ENCODE measurements around the gene C1orf159.
"Not testable (repeated sequence)": the region's sequence is repeated elsewhere in the genome, so short reads cannot be mapped to it uniquely, and the experiment has no call there.

C1orf159 gene

GRCh38 chr1:1115786-1116700, at the start of gene C1orf159:
Gene C1orf159, minus strand, starts transcription at chr1:1116089. Its CDS starts 24,546 bp downstream, at chr1:1091543.
- DNase-seq, result peak; percentile 99

DNA sequence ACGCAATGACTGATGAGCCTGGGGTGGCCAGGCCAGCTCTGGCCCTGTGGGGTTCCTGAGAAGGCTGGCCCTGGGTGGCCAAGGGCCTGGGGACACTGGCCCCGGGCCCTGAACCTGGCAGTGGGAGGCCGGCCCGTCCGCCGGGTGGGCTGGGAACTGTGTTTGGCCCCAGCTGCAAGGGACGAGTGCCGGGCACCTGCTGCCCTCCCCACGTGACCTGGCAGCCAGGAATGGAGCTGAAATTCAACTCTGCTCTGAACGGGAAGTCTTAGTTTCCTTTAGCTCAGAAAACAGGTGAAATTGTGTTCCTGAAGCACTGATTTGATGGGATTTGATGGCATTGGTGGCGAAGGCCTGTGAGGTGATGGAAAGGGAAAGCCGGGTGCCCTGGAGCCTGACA, 49.6 kb upstream of the C1orf159 start:
- DNase-seq, result no peak

GRCh38 chr1:1164701-1165451, 49.0 kb upstream of the C1orf159 start:
- DNase-seq, result no peak

DNA sequence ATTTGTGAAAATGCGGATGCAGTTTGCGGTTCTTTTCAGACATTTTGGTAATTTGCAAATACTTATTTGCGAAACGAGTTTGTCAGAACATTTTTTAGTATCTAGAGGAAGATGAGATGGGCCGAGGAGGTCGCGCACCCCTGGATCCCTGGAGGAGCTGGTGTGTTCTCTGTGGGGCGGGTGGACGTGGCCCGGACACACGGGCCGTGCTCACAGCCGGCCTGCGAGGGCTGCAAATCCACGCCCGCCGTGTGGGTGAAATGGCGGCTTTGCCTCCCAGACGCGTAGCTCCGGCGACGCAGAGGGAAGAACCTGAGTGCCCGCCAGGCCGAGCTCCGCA, 48.4 kb upstream of the C1orf159 start:
- DNase-seq, result no peak

GRCh38 chr1:1163538-1164070, 47.7 kb upstream of the C1orf159 start:
- DNase-seq, result no peak

DNA sequence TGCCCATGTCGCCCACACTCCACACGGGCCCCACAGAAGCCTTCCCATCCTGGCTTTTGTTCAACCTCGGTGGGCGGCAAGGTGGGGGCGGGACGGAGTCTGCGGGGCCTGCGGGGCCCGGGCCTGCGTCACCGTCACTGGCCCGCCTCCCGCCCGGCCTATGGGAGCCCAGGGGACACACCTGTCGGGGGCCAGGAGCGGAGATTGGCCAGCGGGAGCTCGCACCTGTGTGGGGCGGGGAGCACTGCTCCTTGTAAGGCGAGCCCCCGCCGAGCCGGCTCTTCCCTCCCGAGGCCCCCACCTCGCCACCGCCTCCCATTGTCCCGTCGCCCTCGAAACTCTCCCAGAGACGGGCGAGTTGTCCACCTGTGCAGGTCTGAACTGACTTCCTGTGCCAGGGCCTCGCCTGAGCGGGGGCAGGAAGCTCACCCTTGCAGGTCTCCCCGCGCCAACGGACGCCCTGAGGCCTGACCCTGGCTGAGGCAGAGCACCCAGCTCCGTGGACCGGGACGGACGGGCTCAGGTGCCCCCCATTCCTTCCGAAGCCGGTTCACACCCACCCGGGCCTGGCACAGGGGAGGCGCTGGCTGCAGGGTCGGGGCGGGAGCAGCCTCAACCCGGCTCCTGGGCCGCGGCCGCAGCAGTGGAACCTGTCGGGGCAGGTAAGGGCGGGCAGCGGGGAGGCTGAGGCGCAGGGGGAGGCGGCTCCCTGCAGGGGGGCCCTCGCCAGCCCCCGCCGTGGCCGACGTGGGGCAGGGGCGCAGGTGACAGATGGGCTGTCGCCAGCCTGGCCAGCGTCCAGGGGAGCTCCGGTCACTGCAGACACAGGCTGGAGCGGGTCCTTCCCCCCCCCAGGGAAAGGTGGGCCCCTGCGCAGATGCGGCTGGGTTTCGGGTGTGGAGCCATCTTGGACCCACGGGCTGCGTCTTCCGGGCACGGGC, 47.0 kb upstream of the C1orf159 start:
- DNase-seq, result no peak

DNA sequence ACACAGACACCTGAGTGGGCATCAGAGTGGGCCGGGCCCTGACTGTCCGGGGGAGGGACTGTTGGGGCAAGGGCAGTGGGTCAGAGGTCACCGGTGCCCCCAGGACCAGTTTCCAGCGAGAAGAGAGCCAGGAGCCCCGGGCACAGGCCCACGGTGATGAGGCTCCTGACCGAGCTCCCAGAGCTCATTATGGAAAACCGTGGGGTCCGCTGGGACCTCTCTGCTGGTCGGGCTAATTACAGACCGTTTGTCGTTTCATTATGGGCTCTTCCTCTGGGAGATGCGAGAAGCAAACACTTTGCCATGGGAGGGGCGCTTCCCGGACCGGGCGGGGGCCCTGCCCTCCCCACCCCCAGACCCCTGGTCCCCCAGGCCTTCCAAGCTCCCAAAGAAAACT, 45.8 kb upstream of the C1orf159 start:
- DNase-seq, result no peak

DNA sequence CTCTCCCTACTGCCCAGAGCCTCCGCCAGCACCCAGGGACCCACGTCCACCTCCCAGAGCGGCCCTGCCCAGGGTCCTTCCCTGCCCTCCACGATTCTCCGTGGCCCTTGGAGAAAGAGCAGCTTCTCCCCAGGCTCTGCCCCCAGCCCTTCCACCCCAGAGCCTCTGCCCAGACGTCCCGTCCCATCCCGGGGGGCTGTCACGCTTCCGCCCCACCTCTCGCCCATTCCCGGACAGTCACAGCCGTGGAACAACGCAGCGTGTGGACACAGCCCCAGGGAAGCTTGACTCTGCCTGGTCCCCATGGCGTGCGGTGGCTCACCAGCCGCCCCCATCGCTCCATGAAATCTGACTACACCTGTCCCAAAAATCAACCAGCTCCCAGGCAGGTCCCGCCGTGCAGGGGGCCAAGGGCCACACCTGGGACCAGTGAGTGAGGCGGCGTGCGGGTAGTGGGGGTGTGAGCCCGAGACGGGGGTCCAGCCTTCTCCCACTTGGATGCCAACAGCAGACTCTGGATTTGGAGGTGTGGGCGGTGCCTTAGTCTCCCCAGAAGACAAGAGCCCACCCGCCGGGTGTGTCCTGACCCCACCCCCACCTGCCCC, 45.3 kb upstream of the C1orf159 start:
- no peak for DNase-seq

GRCh38 chr1:1160281-1160930, 44.5 kb upstream of the C1orf159 start:
- no peak for DNase-seq

- DNase-seq, result no peak
Measured at GRCh38 chr1:1157914-1158710, 42.2 kb upstream of the C1orf159 start.

- DNase-seq, result peak; percentile 77
Measured at GRCh38 chr1:1157426-1157913, 41.6 kb upstream of the C1orf159 start.

GRCh38 chr1:1157033-1157365, 41.1 kb upstream of the C1orf159 start:
- no peak for DNase-seq

- no peak for DNase-seq
Measured at GRCh38 chr1:1156140-1157032, 40.5 kb upstream of the C1orf159 start.

DNA sequence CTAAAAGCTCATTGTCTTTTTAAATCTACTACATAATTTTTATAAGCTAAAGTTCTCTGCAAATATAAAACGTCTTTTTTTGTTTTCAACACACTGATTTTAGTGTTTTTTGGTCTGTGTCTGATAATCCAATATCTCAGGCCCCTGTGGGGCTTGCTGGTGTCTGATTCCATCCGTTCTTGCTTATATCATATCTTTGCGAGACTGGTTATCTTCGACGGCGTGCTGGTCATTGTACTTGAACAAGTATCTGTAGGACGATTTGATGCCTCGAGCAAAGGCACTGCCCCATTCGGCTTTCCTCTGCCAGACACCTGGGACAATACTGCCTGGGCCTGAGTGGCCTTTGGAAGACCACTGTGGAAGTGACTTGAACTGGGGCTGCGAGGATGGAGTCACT, 39.4 kb upstream of the C1orf159 start:
- DNase-seq, result no peak

- DNase-seq, result no peak
Measured at GRCh38 chr1:1153874-1154273, 38.0 kb upstream of the C1orf159 start.

DNA sequence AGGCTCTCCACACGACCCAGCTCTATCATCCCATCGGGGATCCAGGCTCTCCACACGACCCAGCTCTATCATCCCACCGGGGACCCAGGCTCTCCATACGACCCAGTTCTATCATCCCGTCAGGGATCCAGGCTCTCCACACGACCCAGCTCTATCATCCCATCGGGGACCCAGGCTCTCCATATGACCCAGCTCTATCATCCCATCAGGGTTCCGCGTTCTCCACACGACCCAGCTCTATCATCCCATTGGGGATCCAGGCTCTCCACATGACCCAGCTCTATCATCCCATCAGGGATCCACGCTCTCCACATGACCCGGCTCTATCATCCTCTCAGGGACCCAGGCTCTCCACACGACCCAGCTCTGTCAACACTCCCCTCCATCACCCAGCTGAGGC, 37.3 kb upstream of the C1orf159 start:
- DNase-seq, result not testable (repeated sequence)

DNA sequence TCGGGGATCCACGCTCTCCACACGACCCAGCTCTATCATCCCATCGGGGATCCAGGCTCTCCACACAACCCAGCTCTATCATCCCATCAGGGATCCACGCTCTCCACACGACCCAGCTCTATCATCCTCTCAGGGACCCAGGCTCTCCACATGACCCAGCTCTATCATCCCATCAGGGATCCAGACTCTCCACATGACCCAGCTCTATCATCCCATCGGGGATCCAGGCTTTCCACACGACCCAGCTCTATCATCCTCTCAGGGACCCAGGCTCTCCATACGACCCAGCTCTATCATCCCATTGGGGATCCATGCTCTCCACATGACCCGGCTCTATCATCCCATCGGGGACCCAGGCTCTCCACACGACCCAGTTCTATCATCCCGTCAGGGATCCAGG, 36.5 kb upstream of the C1orf159 start:
- DNase-seq, result not testable (repeated sequence)

DNA sequence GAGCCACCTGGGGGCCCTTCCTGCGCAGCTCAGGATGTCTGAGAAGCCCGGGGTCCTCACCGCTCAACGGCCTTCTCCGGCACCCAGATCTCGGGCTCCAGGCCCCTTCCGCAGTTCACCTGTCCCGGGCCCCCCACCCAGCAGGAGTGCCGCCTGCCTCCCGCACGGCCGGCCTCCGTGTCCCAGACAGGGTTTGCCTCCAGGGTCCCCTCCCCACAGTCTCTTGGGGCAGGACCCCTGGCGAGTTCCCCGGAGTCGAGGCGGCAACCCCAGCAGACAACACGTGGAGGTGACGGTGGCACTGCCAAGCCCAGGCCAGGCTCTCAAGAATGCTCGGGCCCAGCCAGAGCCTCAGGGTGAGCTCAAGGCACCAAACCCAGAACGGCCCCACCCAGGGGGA, 35.4 kb upstream of the C1orf159 start:
- no peak for DNase-seq

DNA sequence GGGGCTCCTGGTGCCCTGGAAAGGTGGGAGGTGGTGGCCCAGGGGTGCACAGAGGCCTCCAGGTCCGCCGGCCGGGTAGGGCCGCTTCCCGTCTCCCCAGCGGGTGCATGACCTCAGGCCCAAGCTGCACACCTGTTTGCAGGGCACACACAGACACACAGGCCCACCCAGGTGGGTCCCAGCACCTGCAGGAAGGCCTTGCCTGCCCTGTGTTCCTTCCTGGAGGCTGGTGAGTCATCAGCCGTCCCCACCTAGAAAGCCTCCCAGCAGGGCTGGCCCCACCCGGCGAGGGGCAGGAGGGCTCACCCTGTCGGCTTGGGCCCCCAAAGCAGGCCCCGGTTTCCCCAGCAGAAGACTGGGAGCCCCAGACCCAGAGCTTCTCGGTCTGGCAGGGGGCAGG, 34.2 kb upstream of the C1orf159 start:
- DNase-seq, result no peak

GRCh38 chr1:1149416-1149815, 33.5 kb upstream of the C1orf159 start:
- no peak for DNase-seq

All from activated CD4-positive, alpha-beta T cell treated with anti-CD3 and anti-CD28 coated beads, Interleukin-2, amount 50 U/mL, for 16 hours (primary cell).